Astrocyte (in vitro differentiated cells and primary cell): ENCODE data around the gene ZC3H12D. TPM values are rescaled to one million over a fixed set of nuclear protein-coding genes. Genes with fewer than 3 reads are reported as not detected.
"Not testable (repeated sequence)": the region's sequence is repeated elsewhere in the genome, so short reads cannot be mapped to it uniquely, and the experiment has no call there.

Source experiments
- DNase-seq: peaks from one replicate; pipeline ENCODE4 v3.0.0-alpha.2; 2010; ENCODE audit warnings: low read depth
- FAIRE-seq: peaks from 2 replicates; lab custom pipeline; 2011; peaks lifted over from hg19 to GRCh38; lab: Jason Lieb, UNC
- H2AFZ ChIP-seq: 2 replicates; pipeline ENCODE4 v1.6.0; 2012; ENCODE audit warnings: low read depth, low read length, inconsistent platforms
- H3K27ac ChIP-seq: 2 replicates; pipeline ENCODE4 v1.5.1; 2011; ENCODE audit warnings: low read depth, low read length, inconsistent platforms
- H3K27me3 ChIP-seq: 2 replicates; pipeline ENCODE4 v1.6.0; 2011; ENCODE audit warnings: low read length, inconsistent platforms; ENCODE audit not compliant: insufficient read depth
- H3K36me3 ChIP-seq: 2 replicates; pipeline ENCODE4 v1.5.1; 2011; ENCODE audit warnings: low read length, inconsistent platforms; ENCODE audit not compliant: insufficient read depth
- H3K4me1 ChIP-seq: 2 replicates; pipeline ENCODE4 v1.5.1; 2011; ENCODE audit warnings: low read length, inconsistent platforms; ENCODE audit not compliant: insufficient read depth
- H3K4me2 ChIP-seq: 2 replicates; pipeline ENCODE4 v1.6.0; 2012; ENCODE audit warnings: low read length, inconsistent platforms
- H3K4me3 ChIP-seq: 2 replicates; pipeline ENCODE4 v1.5.1; 2011; ENCODE audit warnings: low read depth, mild to moderate bottlenecking, low read length, inconsistent platforms; ENCODE audit not compliant: insufficient read depth
- H3K79me2 ChIP-seq: 2 replicates; pipeline ENCODE4 v1.6.0; 2012; ENCODE audit warnings: mild to moderate bottlenecking, low read length, inconsistent platforms; ENCODE audit not compliant: insufficient read depth
- H3K9ac ChIP-seq: 2 replicates; pipeline ENCODE4 v1.6.0; 2012; ENCODE audit warnings: mild to moderate bottlenecking, low read length, inconsistent platforms
- H3K9me3 ChIP-seq: 2 replicates; pipeline ENCODE4 v1.5.1; 2012; ENCODE audit warnings: low read depth, mild to moderate bottlenecking, low read length, inconsistent platforms; ENCODE audit not compliant: insufficient read depth
- H4K20me1 ChIP-seq: 2 replicates; pipeline ENCODE4 v1.6.0; 2012; ENCODE audit warnings: low read length, inconsistent platforms; ENCODE audit not compliant: insufficient read depth
- H3K27ac Mint-ChIP-seq: one replicate; pipeline ENCODE4 v1.8.0; 2021; ENCODE audit warnings: mild to moderate bottlenecking, mixed read lengths; ENCODE audit not compliant: unreplicated experiment
- H3K27me3 Mint-ChIP-seq: one replicate; pipeline ENCODE4 v1.8.0; 2021; ENCODE audit warnings: low read depth, mixed read lengths; ENCODE audit not compliant: unreplicated experiment
- H3K36me3 Mint-ChIP-seq: one replicate; pipeline ENCODE4 v1.8.0; 2021; ENCODE audit warnings: low read depth, mixed read lengths; ENCODE audit not compliant: unreplicated experiment
- H3K4me1 Mint-ChIP-seq: one replicate; pipeline ENCODE4 v1.8.0; 2021; ENCODE audit warnings: low read depth, mixed read lengths; ENCODE audit not compliant: unreplicated experiment
- H3K4me3 Mint-ChIP-seq: one replicate; pipeline ENCODE4 v1.8.0; 2021; ENCODE audit warnings: mild to moderate bottlenecking, moderate library complexity, mixed read lengths; ENCODE audit not compliant: unreplicated experiment
- H3K9me3 Mint-ChIP-seq: one replicate; pipeline ENCODE4 v1.8.0; 2021; ENCODE audit warnings: mild to moderate bottlenecking, mixed read lengths; ENCODE audit not compliant: unreplicated experiment
- EZH2 ChIP-seq: IDR thresholded peaks from 2 replicates; pipeline ENCODE4 v1.6.1; 2012; ENCODE audit warnings: mild to moderate bottlenecking, low read length, inconsistent platforms; ENCODE audit not compliant: insufficient read depth
- total RNA-seq: library from RNA; stranded (reverse); gene quantifications from 2 replicates; pipeline ENCODE4 v1.2.1, GENCODE V29; 2021
- TF ChIP-seq, protein P1 (sequence below): IDR thresholded peaks from 2 replicates; pipeline ENCODE4 v1.5.1; 2011; ENCODE audit warnings: low read depth, mild to moderate bottlenecking, inconsistent platforms, low read length, moderate library complexity; ENCODE audit not compliant: insufficient read depth

ZC3H12D gene
- total RNA-seq, 1 donor from 2014 or later: 0.05 TPM

DNA sequence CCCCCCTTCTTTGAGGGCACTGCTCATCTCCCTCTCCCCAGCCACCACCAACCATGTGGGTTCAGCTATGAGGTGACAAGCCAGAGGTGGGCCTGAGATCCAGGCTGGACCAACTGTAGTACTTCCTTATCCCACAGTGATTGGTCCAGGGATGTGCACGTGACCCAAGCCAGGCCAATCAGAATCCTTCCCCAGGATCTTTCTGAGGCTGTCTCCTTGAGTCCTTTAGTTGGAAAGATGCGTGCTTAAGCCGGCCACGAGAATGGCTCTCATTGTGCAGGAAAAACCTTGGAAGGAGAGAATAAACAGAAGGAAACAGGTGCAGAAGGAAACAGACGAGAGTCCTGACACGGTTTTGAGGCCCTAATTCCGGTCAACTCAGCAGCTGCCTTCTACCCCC, 39.2 kb downstream of the ZC3H12D start:
- Histone ChIP-seq H3K4me2 (no peak overlapping the region), H3K4me1 (no peaks in the 10 kb centered on the region), H3K27ac (no peak overlapping the region), H3K27me3 (no peaks in the 10 kb centered on the region), H3K9me3 (no peaks in the 10 kb centered on the region), H3K79me2 (no peaks in the 10 kb centered on the region), H3K36me3 (no peaks in the 10 kb centered on the region), H3K9ac (no peak overlapping the region), H4K20me1 (no peaks in the 10 kb centered on the region), H2AFZ (no peak overlapping the region), H3K4me3 (no peak overlapping the region)
- Mint-ChIP-seq H3K27me3 (peaks cover 16% of the 10 kb centered on the region), H3K27ac (no peak overlapping the region), H3K4me1 (peaks cover 9% of the 10 kb centered on the region), H3K9me3 (peaks cover 17% of the 10 kb centered on the region), H3K36me3 (peaks cover 6% of the 10 kb centered on the region), H3K4me3 (no peak overlapping the region)
- no peak for TF ChIP-seq EZH2
- TF ChIP-seq, protein P1, sequence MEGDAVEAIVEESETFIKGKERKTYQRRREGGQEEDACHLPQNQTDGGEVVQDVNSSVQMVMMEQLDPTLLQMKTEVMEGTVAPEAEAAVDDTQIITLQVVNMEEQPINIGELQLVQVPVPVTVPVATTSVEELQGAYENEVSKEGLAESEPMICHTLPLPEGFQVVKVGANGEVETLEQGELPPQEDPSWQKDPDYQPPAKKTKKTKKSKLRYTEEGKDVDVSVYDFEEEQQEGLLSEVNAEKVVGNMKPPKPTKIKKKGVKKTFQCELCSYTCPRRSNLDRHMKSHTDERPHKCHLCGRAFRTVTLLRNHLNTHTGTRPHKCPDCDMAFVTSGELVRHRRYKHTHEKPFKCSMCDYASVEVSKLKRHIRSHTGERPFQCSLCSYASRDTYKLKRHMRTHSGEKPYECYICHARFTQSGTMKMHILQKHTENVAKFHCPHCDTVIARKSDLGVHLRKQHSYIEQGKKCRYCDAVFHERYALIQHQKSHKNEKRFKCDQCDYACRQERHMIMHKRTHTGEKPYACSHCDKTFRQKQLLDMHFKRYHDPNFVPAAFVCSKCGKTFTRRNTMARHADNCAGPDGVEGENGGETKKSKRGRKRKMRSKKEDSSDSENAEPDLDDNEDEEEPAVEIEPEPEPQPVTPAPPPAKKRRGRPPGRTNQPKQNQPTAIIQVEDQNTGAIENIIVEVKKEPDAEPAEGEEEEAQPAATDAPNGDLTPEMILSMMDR: no peak
- FAIRE-seq (no peak), DNase-seq (no peak)

DNA sequence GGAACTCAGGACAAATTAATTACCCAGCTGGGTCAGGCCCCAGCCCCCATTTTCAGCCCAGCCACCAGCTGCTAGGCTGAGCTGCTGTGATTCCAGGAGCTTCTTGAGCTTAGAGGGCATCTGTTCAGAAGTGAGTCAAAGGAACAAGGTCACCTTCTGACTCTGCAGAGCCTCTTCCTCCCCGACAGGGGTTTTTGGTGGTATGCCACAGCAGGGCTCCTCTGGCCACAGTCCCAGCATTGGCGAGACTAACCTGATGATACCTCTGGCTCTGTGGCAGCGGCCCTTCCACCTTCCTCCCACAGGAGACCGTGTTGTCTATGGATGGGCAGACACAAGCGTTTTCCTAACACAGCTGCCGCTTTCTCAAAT, 39.7 kb downstream of the ZC3H12D start:
- TF ChIP-seq EZH2: no peak
- TF ChIP-seq, protein P1: no peak
- peaks cover 11% of the 10 kb centered on the region for H3K27me3 Mint-ChIP-seq
- no peak for DNase-seq
- FAIRE-seq: no peak
- H2AFZ ChIP-seq: no peak overlapping the region
- no peak overlapping the region for H3K9ac ChIP-seq
- no peaks in the 10 kb centered on the region for H3K36me3 ChIP-seq
- no peak overlapping the region for H3K4me3 ChIP-seq
- peaks cover 11% of the 10 kb centered on the region for H3K4me1 Mint-ChIP-seq
- H3K4me1 ChIP-seq: no peaks in the 10 kb centered on the region
- no peaks in the 10 kb centered on the region for H4K20me1 ChIP-seq
- H3K27ac Mint-ChIP-seq: no peak overlapping the region
- H3K79me2 ChIP-seq: no peaks in the 10 kb centered on the region
- no peak overlapping the region for H3K27ac ChIP-seq
- peaks cover 17% of the 10 kb centered on the region for H3K9me3 Mint-ChIP-seq
- peaks cover 6% of the 10 kb centered on the region for H3K36me3 Mint-ChIP-seq
- no peaks in the 10 kb centered on the region for H3K27me3 ChIP-seq
- H3K4me3 Mint-ChIP-seq: no peak overlapping the region
- no peak overlapping the region for H3K4me2 ChIP-seq
- H3K9me3 ChIP-seq: no peaks in the 10 kb centered on the region

DNA sequence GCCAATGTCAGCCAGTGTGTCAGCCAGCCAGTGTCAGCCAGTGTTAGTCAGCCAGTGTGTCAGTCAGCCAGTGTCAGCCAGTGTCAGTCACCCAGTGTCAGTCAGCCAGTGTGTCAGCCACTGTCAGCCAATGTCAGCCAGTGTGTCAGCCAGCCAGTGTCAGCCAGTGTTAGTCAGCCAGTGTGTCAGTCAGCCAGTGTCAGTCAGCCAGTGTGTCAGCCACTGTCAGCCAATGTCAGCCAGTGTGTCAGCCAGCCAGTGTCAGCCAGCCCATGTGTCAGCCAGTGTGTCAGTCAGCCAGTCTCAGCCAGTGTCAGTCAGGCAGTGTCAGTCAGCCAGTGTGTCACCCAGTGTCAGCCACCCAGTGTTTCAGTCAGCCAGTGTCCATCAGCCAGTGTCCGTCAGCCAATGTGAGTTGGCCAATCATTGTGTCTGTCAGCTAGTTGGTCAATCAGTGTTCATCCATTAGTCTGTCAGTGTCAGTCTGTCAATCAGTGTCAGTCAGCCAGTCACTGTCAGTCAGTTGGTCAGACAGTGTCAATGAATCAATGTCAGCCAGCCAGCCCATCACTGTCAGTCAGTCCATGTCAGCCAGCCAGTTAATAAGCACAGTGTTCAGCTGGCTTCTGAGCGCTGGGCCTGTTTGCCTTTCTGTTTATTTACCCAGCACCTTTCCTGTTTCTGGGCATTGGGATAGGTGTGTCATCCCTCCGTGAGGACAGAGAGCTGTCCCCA, 40.3 kb downstream of the ZC3H12D start:
- not testable (repeated sequence) for H3K27ac Mint-ChIP-seq, H3K27me3 Mint-ChIP-seq, H4K20me1 ChIP-seq, H3K79me2 ChIP-seq, H3K9ac ChIP-seq, H3K4me1 ChIP-seq, H3K4me2 ChIP-seq, FAIRE-seq, H3K9me3 ChIP-seq, H3K4me3 ChIP-seq, H3K27me3 ChIP-seq, H3K36me3 ChIP-seq, DNase-seq, H3K4me3 Mint-ChIP-seq, H3K27ac ChIP-seq, H2AFZ ChIP-seq, H3K36me3 Mint-ChIP-seq
- Mint-ChIP-seq H3K4me1 (peaks cover 12% of the 10 kb centered on the region), H3K9me3 (peaks cover 17% of the 10 kb centered on the region)
